DMS 273 treated with DMSO at 0.1 percent for 48 hours (cell line): Measurements from ENCODE around the gene ELMO1.

Source experiments
- DNase-seq: peaks from one replicate; lab custom pipeline; 2025; lab: John Stamatoyannopoulos, UW

ELMO1 gene

GRCh38 chr7:37311355-37311754, 137.3 kb downstream of the ELMO1 start:
- no peak for DNase-seq

DNA sequence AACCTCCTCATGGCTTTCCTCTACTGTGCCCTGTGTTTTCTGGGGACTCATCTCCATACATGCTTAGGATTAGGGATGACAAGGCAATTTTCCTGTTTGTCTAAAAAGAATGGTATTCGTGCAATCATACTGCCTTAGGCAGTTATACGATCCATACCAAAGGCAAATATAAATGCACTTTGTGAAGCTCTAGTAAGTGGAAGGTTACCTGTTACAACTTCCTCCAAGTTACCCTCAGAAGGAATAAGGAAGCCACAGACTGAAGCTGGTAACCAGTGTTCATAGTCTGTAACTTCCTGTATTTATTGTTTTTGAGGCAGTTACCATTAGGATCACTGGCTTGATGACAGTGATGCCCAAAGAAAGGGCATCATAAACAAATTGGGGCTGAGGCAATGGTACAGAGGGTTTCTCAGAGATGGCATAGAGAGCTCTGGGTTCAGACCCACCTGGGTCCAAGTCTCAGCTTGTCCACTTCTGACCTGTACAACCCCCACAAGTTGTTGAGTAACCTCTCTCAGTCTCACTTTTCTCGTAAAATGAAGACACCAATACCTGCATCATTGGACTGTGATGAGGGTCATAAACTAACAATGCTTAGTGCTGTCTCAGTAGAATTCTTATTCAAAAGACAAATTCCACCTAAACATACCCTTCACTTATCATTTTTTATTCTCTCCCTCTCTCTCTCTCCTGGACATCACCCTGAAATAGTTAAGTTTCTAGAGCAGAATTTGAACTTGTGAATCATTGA, 138.2 kb downstream of the ELMO1 start:
- DNase-seq, result no peak

DNA sequence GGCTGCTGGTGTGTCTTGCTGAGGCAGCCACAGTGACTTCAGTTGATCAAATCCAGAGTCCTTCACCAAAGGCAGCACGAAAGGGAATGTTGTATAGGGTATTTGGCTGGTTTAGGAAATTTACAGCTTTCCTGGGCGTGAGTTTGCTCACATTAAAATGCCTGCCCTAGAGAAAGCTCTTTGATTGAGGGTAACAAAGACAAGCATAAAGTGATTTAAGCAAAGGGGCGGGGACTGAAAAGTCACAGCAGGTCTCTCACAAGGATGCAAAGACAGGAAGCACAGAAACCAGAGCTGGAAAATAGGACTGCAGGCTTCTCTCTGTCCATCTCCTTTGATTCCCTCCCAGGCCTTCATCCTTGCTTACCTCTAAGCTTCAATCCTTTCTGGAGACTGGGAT, 139.2 kb downstream of the ELMO1 start:
- no peak for DNase-seq

- no peak for DNase-seq
These were observed 143.7 kb downstream of the ELMO1 start for GRCh38 chr7:37304921-37305320.

DNA sequence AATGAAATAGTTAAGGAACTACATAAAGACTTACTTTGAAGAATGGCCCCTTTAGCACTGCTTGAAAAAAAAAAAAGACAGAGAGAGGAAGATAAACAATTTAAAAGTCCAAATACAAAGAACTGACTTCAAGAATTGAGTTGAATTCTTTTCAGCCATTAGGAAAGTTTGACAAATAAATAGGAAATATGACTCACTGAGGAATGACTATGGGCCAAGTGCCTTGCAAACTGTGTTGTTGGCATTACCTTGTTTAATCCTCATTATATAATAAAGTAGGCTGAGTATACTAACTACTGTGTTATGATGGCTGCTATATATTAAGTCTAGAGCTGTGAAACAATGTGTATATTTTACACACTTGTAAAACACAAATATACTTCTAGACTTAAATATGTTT, 151.1 kb downstream of the ELMO1 start:
- DNase-seq, result no peak

DNA sequence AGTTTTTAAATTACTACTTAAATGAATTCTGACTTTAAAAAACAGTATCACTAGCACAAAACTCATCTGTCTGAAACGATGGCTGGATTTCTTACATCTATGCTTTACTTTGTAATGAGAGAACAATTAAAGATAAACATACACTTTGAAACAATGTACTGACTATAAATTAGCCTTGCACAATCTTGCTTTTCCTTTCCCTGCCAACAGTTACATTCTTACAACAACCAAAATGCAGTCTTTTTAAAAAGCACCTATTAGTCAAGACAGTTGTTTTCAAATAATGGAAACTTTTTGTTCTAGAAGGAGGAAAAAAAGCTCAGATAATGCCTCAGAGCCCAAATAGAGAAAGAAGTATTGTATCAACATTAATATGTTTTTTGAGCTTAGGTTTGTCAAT, 153.3 kb downstream of the ELMO1 start:
- no peak for DNase-seq

- no peak for DNase-seq
These were observed 157.9 kb downstream of the ELMO1 start for GRCh38 chr7:37290731-37291130.

- DNase-seq, result no peak
These were observed 158.9 kb downstream of the ELMO1 start for GRCh38 chr7:37289781-37290180.

GRCh38 chr7:37289367-37289766, 159.3 kb downstream of the ELMO1 start:
- no peak for DNase-seq

GRCh38 chr7:37287131-37287855, 161.4 kb downstream of the ELMO1 start:
- peak; percentile 11 for DNase-seq

DNA sequence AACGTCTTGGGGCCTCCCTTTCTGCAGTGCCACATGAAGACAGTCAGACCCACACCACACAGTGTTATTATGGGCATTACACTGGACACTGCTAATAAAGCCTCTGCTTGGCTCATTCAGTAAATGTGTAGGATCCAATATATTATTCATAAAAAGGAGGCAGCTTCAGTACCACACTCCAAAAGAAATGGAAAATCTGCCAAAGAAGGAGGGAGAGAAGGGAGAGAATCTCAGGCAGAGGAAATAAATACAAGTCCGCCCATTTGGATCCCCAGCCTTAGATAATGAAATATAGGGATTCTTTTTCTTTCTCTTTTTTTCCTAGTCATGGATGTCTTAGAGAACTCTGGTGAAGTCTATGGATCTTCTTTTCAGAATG, 162.2 kb downstream of the ELMO1 start:
- no peak for DNase-seq

DNA sequence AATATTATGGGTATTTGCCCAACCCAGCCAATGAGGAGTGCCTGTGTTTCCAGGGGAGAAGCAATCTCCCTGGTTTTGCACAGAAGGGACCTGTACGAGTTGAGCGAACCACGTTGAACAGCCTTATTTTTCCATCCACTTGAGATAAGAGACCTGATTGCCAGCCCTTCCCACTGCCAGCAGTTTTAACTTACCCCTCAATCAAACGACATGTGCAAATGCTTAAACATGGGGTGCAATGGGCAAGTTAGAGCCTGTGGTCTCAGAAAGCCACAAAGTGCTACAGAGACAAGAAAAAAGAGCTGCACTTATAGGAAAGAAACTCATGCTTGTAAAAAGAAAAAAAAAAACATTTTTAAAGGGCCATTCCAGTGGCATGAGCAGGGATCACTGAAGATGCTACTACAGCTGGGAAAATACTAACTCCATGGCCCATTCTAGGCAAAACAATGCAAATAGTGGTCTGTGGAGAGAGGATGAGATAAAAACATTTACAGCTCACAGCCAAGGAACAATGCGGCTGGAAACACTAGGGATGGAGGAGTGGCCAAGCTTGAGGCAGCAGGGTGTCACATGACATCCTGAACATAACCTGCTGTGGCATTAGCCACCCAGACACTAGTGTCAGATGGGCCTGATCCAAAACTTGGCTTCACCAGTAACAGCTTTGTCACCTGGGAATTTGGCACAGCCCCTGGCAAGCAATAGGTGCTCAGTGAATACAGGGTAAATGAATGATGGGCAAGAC, 162.8 kb downstream of the ELMO1 start:
- DNase-seq, result no peak

DNA sequence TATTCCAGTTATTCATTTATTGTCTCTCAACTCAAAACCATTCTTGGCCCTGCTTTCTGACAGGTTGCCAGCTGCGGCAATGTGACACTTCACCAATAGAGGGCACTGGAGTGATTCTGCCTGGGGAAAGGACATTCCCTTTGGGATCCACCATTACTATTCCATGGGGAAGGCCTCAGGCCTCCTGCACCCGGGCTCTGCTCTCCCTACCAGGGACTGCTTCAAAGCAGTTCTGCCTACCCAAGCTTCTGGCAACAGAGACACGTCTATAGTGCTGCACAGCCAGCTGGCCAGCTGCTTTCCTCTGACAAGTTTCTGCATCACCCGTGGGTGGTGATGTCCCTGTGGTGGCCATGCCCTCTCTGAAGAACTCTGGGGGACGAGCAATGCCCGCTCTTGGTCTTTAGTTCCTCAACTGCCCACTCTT, 163.8 kb downstream of the ELMO1 start:
- DNase-seq, result peak; percentile 9

- DNase-seq, result no peak
These were observed 164.4 kb downstream of the ELMO1 start for GRCh38 chr7:37284285-37284684.

GRCh38 chr7:37283716-37284115, 164.9 kb downstream of the ELMO1 start:
- no peak for DNase-seq

DNA sequence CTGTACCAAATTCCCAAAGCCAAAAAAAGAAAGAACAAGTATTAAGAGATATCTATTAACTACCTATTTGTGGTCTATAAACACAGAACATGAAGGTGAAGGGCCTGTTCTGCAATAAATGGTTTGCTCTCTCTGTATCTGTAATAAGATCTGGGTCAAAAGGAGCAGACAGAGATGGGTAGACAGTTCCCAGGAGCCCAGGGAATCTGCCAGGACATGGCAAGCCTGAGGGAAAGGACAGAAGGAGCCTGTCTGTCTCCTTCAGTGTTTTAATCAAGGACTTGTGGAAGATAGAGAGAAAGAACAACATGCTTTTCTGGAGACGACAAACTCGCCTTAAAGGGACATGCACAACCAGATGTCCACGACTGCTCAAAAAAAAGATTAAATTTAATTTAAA, 165.7 kb downstream of the ELMO1 start:
- no peak for DNase-seq

GRCh38 chr7:37282093-37282444, 166.6 kb downstream of the ELMO1 start:
- no peak for DNase-seq

GRCh38 chr7:37281368-37282092, 167.1 kb downstream of the ELMO1 start:
- no peak for DNase-seq

- no peak for DNase-seq
These were observed 171.2 kb downstream of the ELMO1 start for GRCh38 chr7:37277513-37277912.

DNA sequence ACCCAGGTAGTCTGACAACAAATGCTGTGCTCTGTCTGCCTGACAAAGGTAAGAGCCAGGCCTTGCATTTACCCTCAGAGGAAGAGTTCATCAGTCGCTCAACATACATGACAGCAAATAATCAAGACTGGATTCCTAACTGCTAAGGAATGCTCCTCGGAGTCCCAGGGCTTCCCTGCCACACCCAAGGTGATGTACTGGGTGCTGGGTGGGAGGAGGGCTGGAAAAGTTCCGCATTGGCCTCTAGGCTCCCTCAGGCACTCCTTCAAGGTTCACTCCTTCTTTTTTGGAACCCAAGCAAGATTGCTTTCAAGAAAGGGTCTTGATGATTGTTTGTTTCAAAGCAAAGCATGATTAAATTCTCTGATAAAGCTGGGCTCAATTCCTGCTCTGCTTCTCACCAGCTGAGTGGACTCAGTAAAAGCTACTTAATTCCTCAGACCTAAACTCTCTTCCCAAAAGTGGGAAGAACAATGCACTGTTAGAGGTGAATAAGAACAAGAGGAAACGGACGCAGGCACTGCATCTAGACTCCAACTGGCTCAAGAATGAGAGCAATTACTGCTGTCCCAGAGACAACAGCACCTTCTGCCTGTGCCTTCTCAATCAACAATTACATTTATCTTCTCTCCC, 173.5 kb downstream of the ELMO1 start:
- DNase-seq, result no peak

DNA sequence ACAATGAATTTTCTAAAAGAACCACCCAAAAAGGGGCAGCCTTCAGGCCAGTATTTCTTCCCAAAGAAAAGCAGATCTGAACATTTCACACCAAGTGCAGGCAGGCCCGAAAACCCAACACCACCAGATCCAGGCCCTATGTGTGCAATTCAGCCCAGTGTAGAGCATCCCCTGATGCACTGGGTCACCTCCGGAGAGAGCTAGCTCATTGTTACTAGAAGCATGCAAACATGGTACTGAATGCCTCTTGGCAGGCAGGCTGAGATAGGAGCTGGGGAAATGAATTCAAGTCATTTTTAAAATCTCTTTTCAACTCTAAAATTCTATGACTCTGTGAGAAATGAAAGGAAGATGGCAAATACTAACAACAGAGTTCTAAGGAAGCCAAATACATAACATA, 174.8 kb downstream of the ELMO1 start:
- DNase-seq, result no peak
